GM19193 (cell line): Measurements from ENCODE around the gene CYP2W1.

ENCODE experiments used
- POLR2A ChIP-seq: IDR thresholded peaks from 4 replicates; pipeline ENCODE4 v1.6.1; 2011; ENCODE audit not compliant: insufficient read depth, insufficient read length; ENCODE audit errors: extremely low read depth

Gene CYP2W1

DNA sequence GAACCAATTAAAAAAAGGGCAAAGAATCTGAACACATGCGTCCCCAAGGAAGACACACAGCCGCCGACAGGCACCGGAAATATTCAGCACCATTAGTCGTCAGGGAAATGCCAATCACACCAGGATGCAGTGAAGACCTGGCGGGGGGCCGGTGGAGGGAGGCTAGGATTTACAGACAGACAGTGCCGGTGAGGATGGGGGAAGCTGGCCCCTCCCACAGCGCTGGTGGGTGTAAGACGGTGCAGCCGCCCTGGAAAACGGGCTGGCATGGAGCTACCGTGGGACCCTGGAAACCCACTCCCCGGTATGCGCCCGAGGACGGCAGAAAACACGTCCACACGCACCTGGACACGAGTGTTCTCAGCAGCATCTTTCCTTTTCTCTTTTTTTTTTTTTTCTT lies 23.7 kb upstream of the CYP2W1 start:
- TF ChIP-seq POLR2A, result no peak

GRCh38 chr7:960269-960871 lies 22.6 kb upstream of the CYP2W1 start:
- TF ChIP-seq POLR2A, result no peak

DNA sequence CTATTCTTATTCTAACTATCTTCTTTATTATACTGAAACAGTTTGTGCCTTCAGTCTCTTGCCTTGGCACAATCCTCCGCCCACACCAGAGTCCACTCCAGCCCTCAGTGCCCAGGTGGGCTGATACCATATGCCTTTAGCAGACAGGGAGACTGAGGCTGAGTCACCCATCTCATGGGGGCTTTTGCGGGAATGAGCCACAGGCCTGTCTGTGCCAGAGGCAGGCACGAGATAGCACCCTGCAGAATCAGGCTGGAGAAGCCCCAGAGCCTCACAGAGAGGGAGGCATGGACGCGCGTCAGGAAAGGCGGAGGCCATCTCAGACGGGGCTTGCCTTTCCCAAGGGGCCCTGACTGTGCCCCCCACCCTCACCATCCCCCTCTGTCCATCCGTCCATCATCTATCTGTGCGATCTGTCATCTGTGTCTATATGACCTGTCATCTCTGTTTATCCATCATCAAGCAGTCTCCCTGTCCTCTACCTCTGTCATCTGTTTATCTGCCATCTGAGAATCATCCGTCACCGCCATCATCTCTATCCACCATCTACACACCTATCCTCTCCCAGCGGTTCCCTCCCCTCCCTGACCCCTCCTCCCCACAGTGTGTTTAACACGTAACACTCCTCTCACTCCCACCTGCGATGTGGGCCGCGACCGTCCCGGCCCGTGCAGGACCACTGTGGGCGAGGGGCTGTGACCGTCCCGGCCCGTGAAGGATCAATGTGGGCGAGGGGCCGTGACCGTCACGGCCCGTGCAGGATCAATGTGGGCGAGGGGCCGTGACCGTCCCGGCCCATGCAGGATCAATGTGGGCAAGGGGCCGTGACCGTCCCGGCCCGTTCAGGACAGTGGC lies 21.2 kb upstream of the CYP2W1 start:
- no peak for TF ChIP-seq POLR2A

DNA sequence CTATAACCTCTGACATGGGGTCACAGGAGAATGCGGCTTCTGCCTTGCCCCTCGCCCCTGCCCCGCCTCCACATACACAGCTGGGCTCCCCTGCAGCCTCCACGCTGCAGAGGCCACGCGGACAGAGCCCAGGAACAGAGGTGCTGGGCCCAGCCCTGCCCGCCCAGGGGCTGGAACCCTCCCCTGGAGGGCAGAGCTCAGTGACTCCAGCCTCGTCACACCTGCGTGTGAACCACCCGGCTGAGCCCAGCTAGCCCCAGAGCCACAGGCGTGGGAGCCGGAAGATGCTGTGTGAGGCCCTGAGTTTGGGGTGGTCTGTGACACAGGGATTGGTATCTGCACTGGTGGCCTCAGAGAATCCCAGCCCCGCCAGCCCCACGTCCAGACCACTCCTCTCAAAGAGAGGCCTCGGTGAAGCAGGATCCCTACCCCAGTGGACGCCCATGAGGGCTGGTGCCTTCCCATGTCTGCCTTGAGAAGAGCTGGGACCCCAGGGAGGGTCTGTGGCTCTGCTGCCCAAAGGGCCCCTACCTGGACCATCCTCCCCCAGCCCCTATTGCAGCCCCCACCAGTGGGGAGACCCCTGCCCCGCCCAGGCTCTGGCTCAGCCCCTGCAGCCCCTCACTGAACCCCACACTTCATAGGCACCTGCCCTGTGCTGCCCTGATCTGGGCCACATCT lies 20.4 kb upstream of the CYP2W1 start:
- TF ChIP-seq POLR2A, result no peak

- TF ChIP-seq POLR2A, result no peak
These were observed 19.5 kb upstream of the CYP2W1 start for GRCh38 chr7:963236-964078.

DNA sequence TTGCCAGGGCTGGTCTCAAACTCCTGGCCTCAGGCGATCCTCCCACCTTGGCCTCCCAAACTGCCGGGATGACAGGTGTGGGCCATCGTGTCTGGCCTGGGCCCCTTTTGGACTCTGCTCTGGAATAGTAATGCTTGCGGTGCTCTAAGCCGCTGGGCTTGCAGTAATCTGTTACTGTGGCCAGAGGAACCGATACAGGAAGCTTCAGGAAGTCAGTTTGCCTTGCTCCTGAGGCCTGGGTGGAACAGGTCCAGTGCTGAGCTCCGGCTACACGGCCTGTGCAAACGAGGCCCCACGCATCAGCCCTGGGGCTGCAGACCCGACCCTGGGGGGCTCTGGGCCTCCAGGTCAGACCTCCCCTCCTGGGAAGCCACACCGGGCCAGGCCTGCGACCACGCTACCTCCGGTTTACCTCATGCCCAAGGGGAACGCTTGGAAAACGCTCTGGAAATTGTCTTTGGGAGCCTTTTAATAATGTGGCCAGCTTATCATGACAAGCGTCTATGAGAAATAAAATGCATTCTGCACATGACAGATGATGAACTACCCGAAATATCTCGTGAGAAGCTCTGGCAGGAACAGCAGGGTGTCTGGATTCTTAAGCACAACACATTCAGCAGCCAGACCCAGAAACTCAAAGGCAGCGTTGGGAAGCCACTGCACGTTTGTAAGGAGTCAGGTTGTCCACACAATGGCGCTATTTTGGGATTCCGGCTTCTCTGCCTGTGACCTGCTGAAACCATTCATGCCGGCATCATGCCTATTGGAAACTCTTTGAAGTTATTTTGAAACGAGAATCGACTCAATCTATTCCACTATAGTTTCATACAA lies 18.4 kb upstream of the CYP2W1 start:
- TF ChIP-seq POLR2A, result peak; percentile 42

- TF ChIP-seq POLR2A, result no peak
These were observed 16.5 kb upstream of the CYP2W1 start for GRCh38 chr7:966291-967069.

DNA sequence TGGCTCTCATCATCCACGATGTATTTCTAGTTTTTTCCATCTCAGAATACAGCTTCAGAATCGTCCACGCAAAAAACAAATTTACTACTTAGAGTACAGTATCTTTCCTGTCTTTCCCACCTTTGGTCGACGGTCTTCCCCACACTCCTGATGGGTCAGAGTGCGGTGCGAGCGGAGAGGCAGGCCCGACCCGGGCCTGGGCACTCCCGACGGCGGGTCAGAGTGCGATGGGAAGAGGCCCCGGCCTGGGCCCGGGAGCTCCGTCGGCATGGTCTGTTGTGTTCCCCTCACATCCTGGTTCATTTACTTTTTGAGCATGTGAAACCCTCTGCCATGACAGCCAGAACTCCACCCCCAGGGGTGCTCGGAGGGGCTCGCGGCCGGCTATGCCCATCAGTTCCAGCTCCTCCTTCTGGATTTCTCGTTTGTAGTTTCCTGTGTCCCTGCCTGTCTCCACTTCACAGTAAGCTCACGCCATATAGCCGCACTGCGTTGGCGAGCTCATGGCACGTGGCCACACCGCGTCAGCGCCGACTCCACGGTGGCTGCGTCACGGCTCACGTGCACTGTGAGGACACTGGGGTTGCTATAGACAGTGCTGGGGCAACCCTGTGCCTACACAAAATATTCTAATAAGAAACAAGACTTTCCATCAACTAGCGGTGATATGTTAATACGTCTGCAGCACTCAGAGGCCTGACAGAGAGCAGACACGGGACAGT lies 15.5 kb upstream of the CYP2W1 start:
- TF ChIP-seq POLR2A, result peak; percentile 14

- TF ChIP-seq POLR2A, result no peak
These were observed 14.5 kb upstream of the CYP2W1 start for GRCh38 chr7:968205-969105.

DNA sequence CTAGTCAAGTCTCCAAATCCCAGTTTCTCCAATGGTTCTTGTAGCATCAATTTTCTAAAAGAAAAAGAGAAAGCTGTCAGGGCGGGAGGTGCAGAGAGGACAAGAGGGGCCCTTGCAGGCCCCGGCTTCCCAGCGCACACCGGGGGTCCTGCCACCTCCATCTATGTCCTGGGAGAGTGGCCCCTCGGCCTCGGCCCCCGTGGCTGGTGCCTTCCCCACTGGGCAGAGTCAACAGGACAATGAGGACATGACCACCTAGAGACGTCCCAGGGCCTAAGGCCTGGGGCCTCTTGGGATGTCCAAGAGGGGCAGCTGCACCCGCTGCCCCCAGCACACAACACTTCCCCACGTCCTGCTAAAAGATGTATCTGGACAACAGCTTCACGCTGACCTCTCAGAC lies 13.6 kb upstream of the CYP2W1 start:
- no peak for TF ChIP-seq POLR2A

DNA sequence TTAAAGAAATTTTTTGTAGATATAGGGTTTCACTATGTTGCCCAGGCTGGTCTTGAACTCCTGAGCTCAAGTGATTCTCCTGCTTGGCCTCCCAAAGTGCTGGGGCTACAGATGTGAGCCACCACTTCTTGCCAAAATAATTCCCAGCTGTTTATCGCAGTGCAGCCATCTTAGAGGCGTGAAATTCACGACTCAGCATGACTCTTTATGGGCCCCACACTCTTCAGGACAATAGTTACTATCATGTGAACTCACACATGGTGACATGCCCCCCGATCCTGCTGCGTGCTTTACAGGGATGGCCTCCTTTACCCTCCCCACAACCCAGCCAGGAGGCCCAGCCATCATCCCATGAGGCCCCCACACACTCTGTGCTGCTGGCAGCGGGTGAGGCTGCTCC lies 12.2 kb upstream of the CYP2W1 start:
- TF ChIP-seq POLR2A, result no peak

- no peak for TF ChIP-seq POLR2A
These were observed 10.9 kb upstream of the CYP2W1 start for GRCh38 chr7:972110-972509.

GRCh38 chr7:972676-973309 lies 10.2 kb upstream of the CYP2W1 start:
- no peak for TF ChIP-seq POLR2A
